ENCODE results near the gene STARD10. TPM values are rescaled to one million over a fixed set of nuclear protein-coding genes. Genes with fewer than 3 reads are reported as not detected.
"Not testable (repeated sequence)": the region's sequence is repeated elsewhere in the genome, so short reads cannot be mapped to it uniquely, and the experiment has no call there.

STARD10 gene
- total RNA-seq (2014; rRNA removed; shearing (Covaris generic)) = 16.7 and 21.5 TPM in 2 replicates

GRCh38 chr11:72793425-72794367, at the start of gene STARD10:
Gene STARD10 (minus strand): TSS chr11:72794047. CDS start chr11:72781181, 12,866 bp downstream.
- DNase-seq (ENCODE audit: low read depth) = peak; percentile 96

DNA sequence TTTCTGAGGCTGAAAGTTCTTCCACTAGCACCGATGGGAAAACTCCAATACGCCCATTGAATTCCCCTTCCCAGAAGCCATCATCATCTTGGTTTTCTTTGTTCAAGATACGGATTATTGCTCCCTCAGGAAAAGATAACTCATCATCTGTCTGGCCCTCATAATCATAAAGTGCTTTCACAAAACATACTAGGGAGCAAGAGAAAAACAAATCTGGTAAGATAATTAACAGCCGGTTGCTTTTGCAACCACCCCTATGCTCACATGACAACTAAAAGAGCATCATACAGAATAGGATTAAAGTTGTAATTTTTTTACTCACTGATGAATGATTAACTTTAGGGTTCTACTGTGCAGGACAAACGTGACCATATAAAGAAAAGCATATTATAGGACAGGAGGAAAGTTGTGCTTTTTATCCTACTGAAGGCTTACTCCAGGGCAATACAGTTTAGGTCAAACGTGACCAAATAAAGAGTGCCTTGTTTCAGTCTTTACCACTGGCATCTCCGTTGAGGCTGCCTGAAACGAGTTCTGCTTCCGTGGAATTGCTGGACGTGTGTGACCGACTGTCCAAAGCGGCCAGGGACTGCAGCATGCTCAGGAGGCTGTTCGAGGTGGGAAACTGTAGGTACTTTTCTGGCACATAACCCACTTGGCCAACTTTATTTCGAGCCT, 48.9 kb upstream of the STARD10 start:
- DNase-seq (ENCODE audit: low read depth) = no peak

- no peak for DNase-seq (ENCODE audit: low read depth)
These were observed 48.3 kb upstream of the STARD10 start for GRCh38 chr11:72842126-72842525.

DNA sequence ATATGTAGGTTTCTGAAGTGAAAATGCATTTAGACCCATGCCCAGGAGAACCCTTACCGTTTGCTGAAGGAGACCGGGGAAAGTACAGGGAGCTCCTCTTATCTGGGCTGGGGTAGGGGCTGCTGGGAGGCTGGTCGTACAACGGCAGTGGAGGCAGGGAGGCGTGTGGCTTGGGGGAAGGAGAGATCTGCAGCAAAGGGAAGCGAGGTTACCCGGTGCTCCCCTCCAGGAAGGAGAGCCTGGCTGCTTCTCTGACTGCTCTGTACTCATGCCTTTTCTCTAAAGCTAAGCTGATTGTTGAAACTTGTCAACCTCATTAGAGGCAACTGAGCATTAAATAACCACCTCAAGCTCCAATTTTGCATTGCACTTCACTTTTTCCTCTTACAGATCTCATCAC, 47.5 kb upstream of the STARD10 start:
- no peak for DNase-seq (ENCODE audit: low read depth)

- no peak for DNase-seq (ENCODE audit: low read depth)
These were observed 46.9 kb upstream of the STARD10 start for GRCh38 chr11:72840780-72841179.

GRCh38 chr11:72838691-72839305, 45.0 kb upstream of the STARD10 start:
- DNase-seq (ENCODE audit: low read depth) = no peak

DNA sequence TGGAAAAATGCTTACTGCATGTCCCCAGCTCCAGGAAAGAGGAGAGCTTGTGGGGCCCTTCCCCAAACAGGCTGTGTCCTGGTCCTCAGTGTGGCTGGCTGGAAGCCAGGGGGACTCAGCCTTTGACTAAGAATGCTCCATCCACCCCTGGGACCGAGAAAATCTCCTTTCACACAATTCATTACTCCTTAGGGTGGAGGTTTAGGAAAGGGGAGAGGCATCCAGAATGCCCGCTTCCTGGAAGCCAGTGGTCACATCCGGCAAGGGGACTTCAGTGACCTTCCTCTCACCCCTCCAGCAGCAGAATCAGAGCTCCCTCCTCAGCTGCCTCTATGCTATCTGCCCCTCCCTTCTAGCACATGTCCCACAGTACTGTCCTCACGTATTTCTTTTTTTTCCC, 42.3 kb upstream of the STARD10 start:
- no peak for DNase-seq (ENCODE audit: low read depth)

- DNase-seq (ENCODE audit: low read depth) = no peak
These were observed 41.1 kb upstream of the STARD10 start for GRCh38 chr11:72834905-72835304.

GRCh38 chr11:72833811-72834493, 40.1 kb upstream of the STARD10 start:
- DNase-seq (ENCODE audit: low read depth) = no peak

DNA sequence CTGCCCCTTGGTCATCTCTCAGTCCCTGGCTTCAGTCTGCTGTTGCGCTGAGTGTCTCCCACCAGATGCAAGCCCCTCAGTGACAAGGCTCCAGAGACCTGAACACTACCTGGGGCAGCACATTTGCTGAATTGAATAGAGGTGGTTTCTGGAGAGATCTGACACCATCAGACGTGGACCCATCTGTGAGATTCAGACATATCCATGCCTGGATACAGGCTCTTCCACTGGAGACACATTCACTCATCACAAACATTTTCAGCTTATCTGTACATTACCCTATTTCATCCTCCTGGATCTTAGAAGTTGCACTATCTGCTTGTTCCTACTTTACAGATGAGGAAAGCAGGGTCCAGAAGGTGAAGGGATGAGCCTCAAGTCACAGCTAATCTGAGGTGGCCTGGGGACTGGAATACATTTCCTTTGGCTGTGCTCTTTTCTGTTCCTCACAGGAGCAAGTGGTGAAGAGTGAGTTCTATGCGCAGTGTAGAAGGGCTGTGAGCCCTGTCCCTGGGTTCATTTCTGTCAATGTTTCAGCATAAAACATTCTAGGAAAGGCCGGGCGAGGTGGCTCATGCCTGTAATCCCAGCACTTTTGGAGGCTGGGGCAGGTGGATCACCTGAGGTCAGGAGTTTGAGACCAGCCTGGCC, 39.4 kb upstream of the STARD10 start:
- no peak for DNase-seq (ENCODE audit: low read depth)

DNA sequence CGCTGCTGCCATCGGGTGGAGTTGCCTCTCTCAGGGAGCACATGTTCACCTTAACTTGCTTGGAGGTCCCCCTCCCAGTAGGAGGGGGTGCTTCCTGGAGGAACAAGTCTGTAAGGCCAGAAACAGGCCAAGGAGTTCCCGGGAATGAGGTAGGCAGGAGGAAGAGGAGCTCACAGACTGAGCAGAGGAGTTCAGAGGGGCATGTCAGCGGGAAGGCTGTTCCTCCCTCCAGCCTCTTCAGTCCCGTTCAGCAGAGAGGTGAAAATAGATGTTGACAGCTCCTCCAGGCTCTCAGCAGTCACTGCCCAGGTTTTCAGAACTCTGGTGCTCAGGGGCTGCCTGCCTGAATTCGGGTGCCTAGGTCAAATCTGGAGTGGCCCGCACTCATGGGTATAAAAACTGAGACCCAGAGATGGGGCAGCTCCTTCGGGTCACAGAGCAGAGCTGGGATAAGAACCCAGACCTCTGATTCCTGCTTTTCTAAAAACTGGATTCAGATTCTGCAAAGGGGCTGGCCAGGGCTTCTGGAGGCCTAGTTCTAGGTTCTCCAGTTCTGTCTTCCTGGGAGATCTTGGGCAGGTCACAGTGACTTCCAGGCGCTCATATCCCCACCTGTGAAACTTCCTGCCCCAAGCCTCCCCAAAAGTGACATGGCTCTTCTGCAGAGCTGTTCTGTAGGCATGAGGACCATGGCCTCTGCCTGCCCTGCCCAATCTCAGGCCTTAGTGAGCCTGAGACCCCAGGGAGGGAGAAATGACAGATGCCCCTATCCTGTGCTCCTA, 38.6 kb upstream of the STARD10 start:
- DNase-seq (ENCODE audit: low read depth) = no peak

DNA sequence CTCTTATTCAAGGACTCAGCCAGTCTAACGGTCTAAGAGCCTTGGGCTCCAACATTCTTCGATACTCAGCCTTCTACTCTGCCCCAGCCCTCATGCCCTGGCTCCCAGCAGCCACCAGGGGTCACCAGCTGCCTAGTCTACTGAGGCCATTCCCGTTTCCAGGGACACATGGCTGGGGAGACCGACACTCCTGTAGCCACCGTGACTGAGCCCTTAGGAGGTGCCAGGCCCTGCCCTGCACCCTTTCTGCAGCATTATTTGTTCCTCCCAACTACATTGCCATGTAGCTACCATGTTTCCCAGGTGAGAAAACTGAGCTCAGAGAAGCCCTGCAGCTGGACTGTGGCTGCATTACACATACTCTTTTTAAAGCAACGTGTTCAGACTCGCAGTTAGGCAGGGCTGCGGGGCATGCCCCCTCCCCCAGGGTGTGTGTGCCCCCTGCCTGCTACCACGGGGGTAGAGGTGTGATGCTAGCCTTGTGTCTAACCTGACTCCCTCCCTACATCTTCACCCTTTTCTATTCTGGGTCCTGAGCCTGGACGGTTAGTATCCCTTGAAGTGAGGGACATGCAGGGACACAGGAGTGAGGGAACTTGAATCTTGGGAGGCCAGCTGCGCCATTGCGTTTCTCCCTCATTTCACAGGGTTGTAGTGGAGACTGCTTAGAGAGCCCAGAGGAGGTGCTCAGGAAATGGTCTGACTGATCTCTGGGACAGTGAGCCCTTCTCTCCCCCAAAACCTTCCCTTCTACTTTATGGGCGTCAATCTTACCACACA, 37.9 kb upstream of the STARD10 start:
- peak; percentile 75 for DNase-seq (ENCODE audit: low read depth)

GRCh38 chr11:72829884-72830533, 36.2 kb upstream of the STARD10 start:
- DNase-seq (ENCODE audit: low read depth) = no peak

DNA sequence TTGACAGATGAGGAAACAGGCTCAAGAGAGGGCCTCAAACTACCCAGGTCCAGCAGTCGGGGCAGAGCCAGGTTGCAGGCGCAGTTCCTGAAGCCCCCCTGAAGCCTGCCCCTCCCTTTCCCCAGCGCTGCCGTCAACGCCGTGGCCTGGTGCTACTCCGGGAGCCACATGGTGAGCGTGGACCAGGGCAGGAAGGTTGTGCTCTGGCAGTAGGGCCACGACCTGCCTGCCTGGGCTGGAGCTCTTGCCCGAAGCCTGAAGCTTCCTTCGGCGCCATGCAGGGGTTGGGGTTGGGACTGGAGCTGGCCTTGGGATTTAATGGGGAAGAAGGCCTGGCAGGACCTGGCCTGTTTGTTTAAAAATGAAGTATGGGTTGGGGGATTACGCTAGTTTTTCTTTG, 35.3 kb upstream of the STARD10 start:
- DNase-seq (ENCODE audit: low read depth) = no peak

DNA sequence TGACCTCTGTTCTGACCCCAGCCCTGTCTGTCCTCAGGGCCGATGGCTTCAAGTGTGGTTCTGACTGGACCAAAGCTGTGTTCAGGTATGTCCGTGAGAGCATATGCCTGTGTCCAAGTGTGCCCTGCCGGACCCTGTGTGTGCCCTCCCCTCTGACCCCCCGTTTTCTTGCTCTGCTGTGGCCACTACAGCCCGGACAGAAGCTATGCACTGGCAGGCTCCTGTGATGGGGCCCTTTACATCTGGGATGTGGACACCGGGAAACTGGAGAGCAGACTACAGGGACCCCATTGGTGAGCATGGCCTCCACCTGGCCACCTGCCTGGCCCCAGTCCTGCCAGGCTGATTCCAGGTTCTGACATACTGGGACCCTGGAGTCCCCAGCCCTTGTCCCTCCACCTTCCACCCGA, 34.9 kb upstream of the STARD10 start:
- no peak for DNase-seq (ENCODE audit: low read depth)

DNA sequence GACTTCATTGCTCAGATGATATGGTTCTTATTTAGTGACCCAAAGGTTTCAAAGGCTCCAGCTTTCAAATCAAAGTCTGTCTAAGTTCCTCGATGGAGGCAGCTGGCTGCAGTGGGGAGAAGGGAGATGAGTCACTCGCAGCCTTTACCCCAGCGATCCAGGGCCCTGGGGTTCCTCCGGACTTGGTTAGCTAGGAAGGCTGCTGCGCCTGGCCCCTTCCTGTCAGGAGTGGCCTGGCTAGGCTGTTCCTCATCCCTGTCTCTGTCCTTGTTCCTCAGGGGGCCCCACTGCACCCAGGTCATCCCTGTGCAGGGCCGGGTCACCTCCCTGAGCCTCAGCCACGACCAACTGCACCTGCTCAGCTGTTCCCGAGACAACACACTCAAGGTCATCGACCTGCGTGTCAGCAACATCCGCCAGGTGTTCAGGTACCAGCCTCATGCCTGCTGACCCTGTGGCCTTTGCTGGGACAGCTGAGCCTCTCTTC, 34.3 kb upstream of the STARD10 start:
- no peak for DNase-seq (ENCODE audit: low read depth)

GRCh38 chr11:72827656-72828055, 33.8 kb upstream of the STARD10 start:
- not testable (repeated sequence) for DNase-seq (ENCODE audit: low read depth)

GRCh38 chr11:72826942-72827480, 33.2 kb upstream of the STARD10 start:
- DNase-seq (ENCODE audit: low read depth) = no peak
